Ovary (tissue), 3 donors: ENCODE measurements around the gene FILIP1L.

Source experiments
- CTCF ChIP-seq, 3 donors: fragments of 450-650 bp in 2 of 3; fragments of 200-600 bp in 1 of 3; IDR thresholded peaks; one replicate each; pipeline versions ENCODE4 v1.5.1 to v1.8.0; 2016 to 2022; ENCODE audit warnings: antibody characterized with exemption in 3 of 3, mild to moderate bottlenecking in 1 of 3
- POLR2A ChIP-seq: fragments of 450-650 bp; IDR thresholded peaks from one replicate; pipeline ENCODE4 v1.6.1; 2017; ENCODE audit warnings: antibody characterized with exemption, mild to moderate bottlenecking, moderate library complexity
- donor health status: DM: no; HTN: no; CAD: no.

GRCh38 chr3:100001526-100002270, 112.6 kb downstream of the FILIP1L start:
- TF ChIP-seq CTCF (IDR thresholded peaks at IDR 0.05): no peak
- no peak for TF ChIP-seq POLR2A
